ENCODE results near the gene BNC2.

The BNC2 gene

DNA sequence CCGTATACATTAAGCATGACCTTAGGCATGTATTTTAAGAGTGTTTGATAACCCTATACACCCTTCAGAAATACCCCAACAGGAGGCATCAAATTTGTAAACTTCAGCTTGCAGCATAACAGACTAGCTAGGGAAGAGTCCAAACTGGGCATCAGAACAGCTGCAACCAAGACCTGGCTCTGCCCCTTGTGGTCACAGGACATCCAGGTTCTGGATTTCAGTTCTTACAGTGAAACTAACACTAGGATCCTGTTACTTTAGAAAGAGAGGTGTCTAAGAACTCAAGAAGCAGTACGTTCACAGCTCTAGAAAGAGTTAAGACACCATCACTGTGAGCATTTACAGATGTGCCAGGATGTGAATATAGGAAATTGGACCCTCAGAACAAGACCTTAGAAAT is 229.8 kb downstream of the BNC2 start:
- no peak for TF ChIP-seq POLR2AphosphoS5 (IDR thresholded peaks at IDR 0.05; ENCODE audit: low read depth)
- no peak for TF ChIP-seq GABPA (IDR thresholded peaks at IDR 0.05; ENCODE audit: low read depth)
- TF ChIP-seq SPI1 (IDR thresholded peaks at IDR 0.05; ENCODE audit: borderline replicate concordance, low read depth), result no peak
- TF ChIP-seq, protein P1, sequence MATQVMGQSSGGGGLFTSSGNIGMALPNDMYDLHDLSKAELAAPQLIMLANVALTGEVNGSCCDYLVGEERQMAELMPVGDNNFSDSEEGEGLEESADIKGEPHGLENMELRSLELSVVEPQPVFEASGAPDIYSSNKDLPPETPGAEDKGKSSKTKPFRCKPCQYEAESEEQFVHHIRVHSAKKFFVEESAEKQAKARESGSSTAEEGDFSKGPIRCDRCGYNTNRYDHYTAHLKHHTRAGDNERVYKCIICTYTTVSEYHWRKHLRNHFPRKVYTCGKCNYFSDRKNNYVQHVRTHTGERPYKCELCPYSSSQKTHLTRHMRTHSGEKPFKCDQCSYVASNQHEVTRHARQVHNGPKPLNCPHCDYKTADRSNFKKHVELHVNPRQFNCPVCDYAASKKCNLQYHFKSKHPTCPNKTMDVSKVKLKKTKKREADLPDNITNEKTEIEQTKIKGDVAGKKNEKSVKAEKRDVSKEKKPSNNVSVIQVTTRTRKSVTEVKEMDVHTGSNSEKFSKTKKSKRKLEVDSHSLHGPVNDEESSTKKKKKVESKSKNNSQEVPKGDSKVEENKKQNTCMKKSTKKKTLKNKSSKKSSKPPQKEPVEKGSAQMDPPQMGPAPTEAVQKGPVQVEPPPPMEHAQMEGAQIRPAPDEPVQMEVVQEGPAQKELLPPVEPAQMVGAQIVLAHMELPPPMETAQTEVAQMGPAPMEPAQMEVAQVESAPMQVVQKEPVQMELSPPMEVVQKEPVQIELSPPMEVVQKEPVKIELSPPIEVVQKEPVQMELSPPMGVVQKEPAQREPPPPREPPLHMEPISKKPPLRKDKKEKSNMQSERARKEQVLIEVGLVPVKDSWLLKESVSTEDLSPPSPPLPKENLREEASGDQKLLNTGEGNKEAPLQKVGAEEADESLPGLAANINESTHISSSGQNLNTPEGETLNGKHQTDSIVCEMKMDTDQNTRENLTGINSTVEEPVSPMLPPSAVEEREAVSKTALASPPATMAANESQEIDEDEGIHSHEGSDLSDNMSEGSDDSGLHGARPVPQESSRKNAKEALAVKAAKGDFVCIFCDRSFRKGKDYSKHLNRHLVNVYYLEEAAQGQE (IDR thresholded peaks at IDR 0.05; ENCODE audit: insufficient replicate concordance, low read depth), result no peak

DNA sequence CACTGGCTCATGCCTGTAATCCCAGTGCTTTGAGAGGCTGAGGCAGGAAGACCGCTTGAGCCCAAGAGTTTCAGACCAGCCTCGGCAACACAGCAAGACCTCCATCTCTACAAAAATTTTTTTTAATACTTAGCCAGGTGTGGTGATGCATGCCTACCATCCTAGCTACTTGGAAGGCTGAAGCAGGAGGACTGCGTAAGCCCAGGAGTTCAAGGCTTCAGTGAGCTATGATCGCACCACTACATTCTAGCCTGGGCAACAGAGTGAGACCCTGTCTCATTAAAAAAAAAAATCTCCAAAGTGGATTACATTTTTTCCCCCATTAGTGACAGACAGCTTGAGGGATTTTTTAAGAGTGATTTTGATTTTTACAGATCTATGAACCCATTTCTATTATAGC is 230.8 kb downstream of the BNC2 start:
- TF ChIP-seq POLR2AphosphoS5 (IDR thresholded peaks at IDR 0.05; ENCODE audit: low read depth) (no peak), CTCF (IDR thresholded peaks at IDR 0.05; ENCODE audit: insufficient read depth, low read length) (no peak), GABPA (IDR thresholded peaks at IDR 0.05; ENCODE audit: low read depth) (no peak)
- TF ChIP-seq, protein P1 (IDR thresholded peaks at IDR 0.05; ENCODE audit: insufficient replicate concordance, low read depth), result no peak
- DNase-seq (ENCODE audit: low read depth in 1 of 2, low spot score in 1 of 2), result no peak

More for the DNA sequence above, 229.8 kb downstream of the BNC2 start:
- no peak for DNase-seq (ENCODE audit: low read depth in 1 of 2, low spot score in 1 of 2)
- H3K4me3 ChIP-seq (replicated peaks; ENCODE audit: insufficient read depth, low read length), result no peak overlapping the region
- H3K27ac ChIP-seq (replicated peaks), result no peak overlapping the region
- H3K27me3 ChIP-seq (ENCODE audit: insufficient read depth, poor library complexity, severe bottlenecking), result no peaks in the 10 kb centered on the region

DNA sequence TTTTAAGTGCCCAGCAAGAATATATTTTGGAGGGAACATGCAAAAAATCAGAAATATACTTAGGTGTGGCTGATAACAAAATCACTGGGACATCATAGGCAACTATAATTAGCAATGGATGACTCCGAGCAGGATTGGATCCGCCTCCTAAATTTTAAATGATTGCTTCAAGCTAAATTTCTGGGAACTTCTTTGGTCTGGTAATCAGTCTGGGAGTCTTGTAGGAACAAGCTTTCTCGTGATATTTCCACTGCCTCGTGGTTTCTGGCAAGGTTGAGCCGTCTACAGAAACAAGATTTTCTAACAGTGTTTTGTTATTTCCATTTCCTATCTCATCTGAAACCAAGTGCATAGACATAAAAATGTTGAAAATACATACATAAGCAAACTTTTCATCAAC is 232.6 kb downstream of the BNC2 start:
- TF ChIP-seq POLR2AphosphoS5 (IDR thresholded peaks at IDR 0.05; ENCODE audit: low read depth), result no peak
- TF ChIP-seq, protein P1 (IDR thresholded peaks at IDR 0.05; ENCODE audit: insufficient replicate concordance, low read depth), result no peak
- no peak for TF ChIP-seq SPI1 (IDR thresholded peaks at IDR 0.05; ENCODE audit: borderline replicate concordance, low read depth)
- no peak for TF ChIP-seq CTCF (IDR thresholded peaks at IDR 0.05; ENCODE audit: insufficient read depth, low read length)
- no peak for TF ChIP-seq GABPA (IDR thresholded peaks at IDR 0.05; ENCODE audit: low read depth)
- no peak overlapping the region for H3K4me3 ChIP-seq (replicated peaks; ENCODE audit: insufficient read depth, low read length)
- no peak for DNase-seq (ENCODE audit: low read depth in 1 of 2, low spot score in 1 of 2)
- no peaks in the 10 kb centered on the region for H3K27me3 ChIP-seq (ENCODE audit: insufficient read depth, poor library complexity, severe bottlenecking)
- H3K27ac ChIP-seq (replicated peaks), result no peak overlapping the region

More for the DNA sequence above, 230.8 kb downstream of the BNC2 start:
- Histone ChIP-seq H3K27me3 (ENCODE audit: insufficient read depth, poor library complexity, severe bottlenecking) (no peaks in the 10 kb centered on the region), H3K4me3 (replicated peaks; ENCODE audit: insufficient read depth, low read length) (no peak overlapping the region), H3K27ac (replicated peaks) (no peak overlapping the region)
